ENCODE measurements around the gene CDC42BPA. TPM values are rescaled to one million over a fixed set of nuclear protein-coding genes. Genes with fewer than 3 reads are reported as not detected.

CDC42BPA gene
- polyA plus RNA-seq, 1 of the 3 experiments (the other 2 are of a cell fraction), result 6.8 TPM

DNA sequence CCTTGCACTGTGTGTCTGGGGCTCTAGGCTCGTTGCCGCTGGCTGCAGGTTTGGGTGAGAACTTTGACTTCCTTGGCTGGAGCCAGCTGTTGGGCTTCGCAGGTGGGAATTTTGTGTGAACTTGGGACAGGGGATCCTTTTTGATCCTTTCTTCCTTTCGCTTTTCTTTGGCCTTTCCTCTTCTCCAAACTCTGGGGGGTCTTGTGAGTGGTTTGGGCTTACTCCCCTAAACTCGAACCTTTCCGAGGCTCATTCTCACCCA is 377.6 kb downstream of the CDC42BPA start (continued):
- TF ChIP-seq, protein P1, sequence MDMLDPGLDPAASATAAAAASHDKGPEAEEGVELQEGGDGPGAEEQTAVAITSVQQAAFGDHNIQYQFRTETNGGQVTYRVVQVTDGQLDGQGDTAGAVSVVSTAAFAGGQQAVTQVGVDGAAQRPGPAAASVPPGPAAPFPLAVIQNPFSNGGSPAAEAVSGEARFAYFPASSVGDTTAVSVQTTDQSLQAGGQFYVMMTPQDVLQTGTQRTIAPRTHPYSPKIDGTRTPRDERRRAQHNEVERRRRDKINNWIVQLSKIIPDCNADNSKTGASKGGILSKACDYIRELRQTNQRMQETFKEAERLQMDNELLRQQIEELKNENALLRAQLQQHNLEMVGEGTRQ (IDR thresholded peaks at IDR 0.05; ENCODE audit: borderline replicate concordance, low read depth, low read length), result no peak
- TF ChIP-seq MXI1 (IDR thresholded peaks at IDR 0.05; ENCODE audit: low read depth, low read length) (no peak), RCOR1 (IDR thresholded peaks at IDR 0.05; ENCODE audit: low read length) (no peak)

DNA sequence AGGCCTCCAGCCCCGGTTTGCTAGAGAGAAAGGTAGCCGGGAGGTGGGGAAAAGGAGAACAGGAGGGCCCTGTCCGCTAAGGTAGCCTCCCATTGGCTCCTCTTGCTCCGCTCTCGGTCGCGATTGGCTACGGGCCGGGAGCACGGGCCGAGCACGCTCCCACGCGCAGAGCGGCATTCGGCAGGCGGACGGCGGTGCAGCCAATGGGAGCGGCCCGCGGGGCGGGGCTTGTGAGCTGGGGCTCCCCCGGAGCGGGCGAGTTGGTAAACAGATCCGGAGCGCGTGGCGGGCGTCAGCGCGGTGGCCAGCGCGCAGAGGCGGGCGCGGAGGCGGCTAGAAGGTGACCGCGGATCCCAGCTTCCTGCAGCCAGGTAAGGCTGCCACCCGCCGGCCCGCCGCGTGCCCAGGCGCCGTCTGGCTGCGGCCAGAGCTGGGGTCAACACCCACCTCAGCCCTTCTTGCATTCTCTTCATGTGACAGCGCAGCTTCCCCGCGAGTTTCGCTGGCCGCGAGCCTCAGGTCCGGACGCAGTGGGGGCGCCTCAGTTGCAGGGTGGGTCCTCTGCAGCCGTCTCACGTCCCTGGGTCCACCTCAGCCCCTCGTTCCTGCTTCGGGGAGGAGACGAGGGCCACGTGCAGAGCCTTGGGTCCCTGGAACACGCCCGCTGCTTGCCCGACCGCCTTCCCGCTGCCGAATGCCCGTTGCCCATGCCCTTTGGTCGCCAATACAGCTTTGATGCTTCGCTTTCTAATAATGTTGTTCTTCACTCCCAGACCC is 378.1 kb downstream of the CDC42BPA start, which contains the start of gene COQ8A:
Gene COQ8A (plus strand): TSS at position 266 of the 777 bp plus-strand sequence. CDS start 21,092 bp downstream, outside the sequence.
- peak; percentile 98 for DNase-seq
- H3F3A ChIP-seq (replicated peaks; ENCODE audit: insufficient read depth), result peaks cover 6% of the 10 kb centered on the region
- H4K20me1 ChIP-seq (ENCODE audit: insufficient read depth), result no peaks in the 10 kb centered on the region
- H3K4me1 ChIP-seq (ENCODE audit: control insufficient read depth in 1 of 2, insufficient read depth in 2 of 2, low read depth in 1 of 2, low read length in 1 of 2), result peaks cover 4 to 15% of the 10 kb centered on the region in 2 experiments; a peak in 2 of 4 replicates
- peak within 1 kb of the TSS; percentile 90 to 99 for H3K27ac ChIP-seq (ENCODE audit: low read depth in 2 of 2, low read length in 1 of 2)
- H3K36me3 ChIP-seq (replicated peaks in 1 of 2; ENCODE audit: control insufficient read depth in 1 of 2, insufficient read depth in 2 of 2, low read length in 1 of 2), result no peaks in the 10 kb centered on the region
- no peaks in the 10 kb centered on the region for H3K79me2 ChIP-seq (ENCODE audit: insufficient read depth)
- peak within 1 kb of the TSS; percentile 80 for H3K9ac ChIP-seq
- ChIA-PET POLR2A (interaction anchor here (1.0 kb wide), 1 partner anchor 378 kb away, joined by 3 read pairs; the partner anchor contains the start of gene CDC42BPA), CTCF (interaction anchor here (0.6 to 1.5 kb wide), 2 partner anchors 466 to 532 kb away, joined by 3 read pairs; no protein-coding TSS in a partner anchor)
- no peaks in the 10 kb centered on the region for H3K27me3 ChIP-seq (ENCODE audit: insufficient read depth)
- peak within 1 kb of the TSS; percentile 93 for H3K4me2 ChIP-seq
- H3K9me2 ChIP-seq, result no peaks in the 10 kb centered on the region
- no peaks in the 10 kb centered on the region for H3K9me3 ChIP-seq
- peak within 1 kb of the TSS; percentile 90 for H2AFZ ChIP-seq (ENCODE audit: low read depth)
- WGBS (ENCODE audit: low lambda C conversion rate), result 2% methylated on average over 17 of the region's 73 CpGs
- H3K4me3 ChIP-seq (ENCODE audit: low read depth in 2 of 2, low read length in 1 of 2), result peak within 1 kb of the TSS; percentile 70 to 76
- no peak for TF ChIP-seq ELF1 (IDR thresholded peaks at IDR 0.05)
- TF ChIP-seq, protein P2, sequence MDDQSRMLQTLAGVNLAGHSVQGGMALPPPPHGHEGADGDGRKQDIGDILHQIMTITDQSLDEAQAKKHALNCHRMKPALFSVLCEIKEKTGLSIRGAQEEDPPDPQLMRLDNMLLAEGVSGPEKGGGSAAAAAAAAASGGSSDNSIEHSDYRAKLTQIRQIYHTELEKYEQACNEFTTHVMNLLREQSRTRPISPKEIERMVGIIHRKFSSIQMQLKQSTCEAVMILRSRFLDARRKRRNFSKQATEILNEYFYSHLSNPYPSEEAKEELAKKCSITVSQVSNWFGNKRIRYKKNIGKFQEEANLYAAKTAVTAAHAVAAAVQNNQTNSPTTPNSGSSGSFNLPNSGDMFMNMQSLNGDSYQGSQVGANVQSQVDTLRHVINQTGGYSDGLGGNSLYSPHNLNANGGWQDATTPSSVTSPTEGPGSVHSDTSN (IDR thresholded peaks at IDR 0.05), result no peak
- TF ChIP-seq, protein P1 (IDR thresholded peaks at IDR 0.05; ENCODE audit: borderline replicate concordance, low read depth, low read length), result peak; percentile 27; the same call in 1 of the 2 replicates
- TF ChIP-seq FOXM1 (IDR thresholded peaks at IDR 0.05; ENCODE audit: low read depth), result no peak
- TF ChIP-seq TAF1 (IDR thresholded peaks at IDR 0.05; ENCODE audit: borderline replicate concordance, low read depth, low read length), result no peak
- no peak for TF ChIP-seq NRF1 (IDR thresholded peaks at IDR 0.05; ENCODE audit: low read depth, low read length)
- no peak for TF ChIP-seq RXRA (IDR thresholded peaks at IDR 0.05; ENCODE audit: borderline replicate concordance, low read depth)
- no peak for TF ChIP-seq YY1 (IDR thresholded peaks at IDR 0.05; ENCODE audit: low read depth)
- no peak; the same call in 1 of the 2 replicates for TF ChIP-seq GABPA (IDR thresholded peaks at IDR 0.05; ENCODE audit: low read depth)
- no peak for TF ChIP-seq TEAD4 (IDR thresholded peaks at IDR 0.05; ENCODE audit: borderline replicate concordance, insufficient read depth)
- TF ChIP-seq, protein P3, sequence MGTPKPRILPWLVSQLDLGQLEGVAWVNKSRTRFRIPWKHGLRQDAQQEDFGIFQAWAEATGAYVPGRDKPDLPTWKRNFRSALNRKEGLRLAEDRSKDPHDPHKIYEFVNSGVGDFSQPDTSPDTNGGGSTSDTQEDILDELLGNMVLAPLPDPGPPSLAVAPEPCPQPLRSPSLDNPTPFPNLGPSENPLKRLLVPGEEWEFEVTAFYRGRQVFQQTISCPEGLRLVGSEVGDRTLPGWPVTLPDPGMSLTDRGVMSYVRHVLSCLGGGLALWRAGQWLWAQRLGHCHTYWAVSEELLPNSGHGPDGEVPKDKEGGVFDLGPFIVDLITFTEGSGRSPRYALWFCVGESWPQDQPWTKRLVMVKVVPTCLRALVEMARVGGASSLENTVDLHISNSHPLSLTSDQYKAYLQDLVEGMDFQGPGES (IDR thresholded peaks at IDR 0.05; ENCODE audit: low read depth, low read length), result peak; percentile 95
- peak; percentile 93 for TF ChIP-seq CHD2 (IDR thresholded peaks at IDR 0.05; ENCODE audit: low read length, partially characterized antibody)
- TF ChIP-seq, protein P4, sequence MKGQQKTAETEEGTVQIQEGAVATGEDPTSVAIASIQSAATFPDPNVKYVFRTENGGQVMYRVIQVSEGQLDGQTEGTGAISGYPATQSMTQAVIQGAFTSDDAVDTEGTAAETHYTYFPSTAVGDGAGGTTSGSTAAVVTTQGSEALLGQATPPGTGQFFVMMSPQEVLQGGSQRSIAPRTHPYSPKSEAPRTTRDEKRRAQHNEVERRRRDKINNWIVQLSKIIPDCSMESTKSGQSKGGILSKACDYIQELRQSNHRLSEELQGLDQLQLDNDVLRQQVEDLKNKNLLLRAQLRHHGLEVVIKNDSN (IDR thresholded peaks at IDR 0.05; ENCODE audit: borderline replicate concordance, low read depth), result 0 out of 2 replicates have a peak, but pooled peaks have one; percentile 36
- TF ChIP-seq POLR2AphosphoS5 (IDR thresholded peaks at IDR 0.05; ENCODE audit: low read depth, low read length), result no peak
- no peak for TF ChIP-seq EZH2phosphoT487 (IDR thresholded peaks at IDR 0.05; ENCODE audit: borderline replicate concordance, low read depth)
- TF ChIP-seq, protein P5, sequence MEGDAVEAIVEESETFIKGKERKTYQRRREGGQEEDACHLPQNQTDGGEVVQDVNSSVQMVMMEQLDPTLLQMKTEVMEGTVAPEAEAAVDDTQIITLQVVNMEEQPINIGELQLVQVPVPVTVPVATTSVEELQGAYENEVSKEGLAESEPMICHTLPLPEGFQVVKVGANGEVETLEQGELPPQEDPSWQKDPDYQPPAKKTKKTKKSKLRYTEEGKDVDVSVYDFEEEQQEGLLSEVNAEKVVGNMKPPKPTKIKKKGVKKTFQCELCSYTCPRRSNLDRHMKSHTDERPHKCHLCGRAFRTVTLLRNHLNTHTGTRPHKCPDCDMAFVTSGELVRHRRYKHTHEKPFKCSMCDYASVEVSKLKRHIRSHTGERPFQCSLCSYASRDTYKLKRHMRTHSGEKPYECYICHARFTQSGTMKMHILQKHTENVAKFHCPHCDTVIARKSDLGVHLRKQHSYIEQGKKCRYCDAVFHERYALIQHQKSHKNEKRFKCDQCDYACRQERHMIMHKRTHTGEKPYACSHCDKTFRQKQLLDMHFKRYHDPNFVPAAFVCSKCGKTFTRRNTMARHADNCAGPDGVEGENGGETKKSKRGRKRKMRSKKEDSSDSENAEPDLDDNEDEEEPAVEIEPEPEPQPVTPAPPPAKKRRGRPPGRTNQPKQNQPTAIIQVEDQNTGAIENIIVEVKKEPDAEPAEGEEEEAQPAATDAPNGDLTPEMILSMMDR (IDR thresholded peaks at IDR 0.05), result no peak
- peak; percentile 98 for TF ChIP-seq MXI1 (IDR thresholded peaks at IDR 0.05; ENCODE audit: low read depth, low read length)
- TF ChIP-seq RCOR1 (IDR thresholded peaks at IDR 0.05; ENCODE audit: low read length), result no peak
- no peak for TF ChIP-seq NFIC (IDR thresholded peaks at IDR 0.05; ENCODE audit: borderline replicate concordance)
